NCI-H460 (cell line): ENCODE results near the gene KRABD2.
"Not testable (repeated sequence)": the region's sequence is repeated elsewhere in the genome, so short reads cannot be mapped to it uniquely, and the experiment has no call there.

Source experiments
- DNase-seq: peaks from one replicate; pipeline ENCODE4 v3.0.0-alpha.2; 2016; ENCODE audit warnings: low read depth; ENCODE audit errors: extremely low read depth

KRABD2 gene

DNA sequence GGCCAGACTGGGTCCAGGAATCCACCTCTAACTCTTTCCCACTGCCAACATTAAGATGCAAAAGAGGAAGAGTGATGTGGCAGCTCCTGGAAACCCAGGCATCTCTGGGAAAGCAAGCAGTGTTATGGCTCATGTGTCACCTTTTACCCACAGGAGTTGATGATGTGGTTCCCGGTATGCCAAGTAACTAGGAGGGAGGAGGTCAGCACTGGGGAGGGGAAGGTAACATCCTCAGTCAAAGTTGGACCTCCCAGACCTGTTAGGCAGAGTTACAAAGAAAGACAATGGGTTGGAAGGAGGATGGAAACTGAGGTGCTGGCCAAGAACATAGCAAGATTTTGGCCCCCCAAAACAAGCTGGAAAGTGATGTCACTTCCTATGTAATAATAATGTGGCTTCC is 11.4 kb downstream of the KRABD2 start:
- no peak for DNase-seq

DNA sequence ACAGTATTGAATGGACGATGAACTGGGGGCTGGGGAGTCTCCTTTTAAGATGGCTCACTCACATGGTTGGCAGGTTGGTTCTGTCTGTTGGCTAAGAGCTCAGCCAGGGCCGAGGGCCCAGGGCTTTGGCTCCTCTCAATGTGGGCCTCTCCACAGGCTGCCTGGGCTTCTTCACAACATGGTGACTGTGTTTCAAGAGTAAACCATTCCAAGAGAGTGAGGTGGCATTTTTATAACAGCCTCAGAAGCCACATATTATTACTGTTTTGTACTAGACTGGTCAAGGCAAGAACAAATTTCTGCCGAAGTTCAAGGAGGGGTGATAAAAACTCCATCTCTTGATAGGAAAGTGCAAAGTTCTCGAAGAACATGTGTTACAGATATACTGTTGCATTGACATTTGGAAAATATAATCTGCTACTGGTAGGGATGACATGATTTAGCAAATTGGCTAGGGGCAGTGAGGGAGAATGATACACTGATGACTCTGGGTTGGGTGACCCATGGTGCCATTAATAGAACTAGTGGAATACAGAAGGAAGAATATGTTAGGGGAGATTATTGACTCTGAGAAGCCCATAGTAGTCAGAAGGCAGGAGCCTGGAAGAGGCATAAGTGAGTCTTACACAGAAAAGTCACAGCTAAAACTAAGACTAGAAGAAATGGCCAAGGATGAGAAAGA is 13.7 kb downstream of the KRABD2 start:
- DNase-seq, result no peak

DNA sequence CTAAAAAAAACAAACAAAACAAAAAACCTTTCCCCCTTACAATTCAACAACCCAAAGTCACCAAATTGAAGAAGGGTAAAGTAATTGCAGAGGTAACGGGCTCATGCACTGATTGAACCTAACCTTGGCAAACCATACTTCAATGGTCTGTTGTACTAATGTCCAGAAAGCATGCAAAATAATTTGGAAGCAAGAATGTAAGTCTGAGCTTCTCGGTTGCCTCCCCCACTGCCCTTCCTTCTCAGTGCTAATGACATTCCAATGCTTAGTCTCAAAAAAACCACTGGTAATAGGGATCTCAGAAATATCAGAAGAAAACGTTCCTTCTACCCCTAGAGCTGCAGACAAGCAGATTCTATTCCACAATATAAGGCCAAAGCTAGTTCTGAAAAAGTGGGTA is 15.8 kb downstream of the KRABD2 start:
- no peak for DNase-seq

DNA sequence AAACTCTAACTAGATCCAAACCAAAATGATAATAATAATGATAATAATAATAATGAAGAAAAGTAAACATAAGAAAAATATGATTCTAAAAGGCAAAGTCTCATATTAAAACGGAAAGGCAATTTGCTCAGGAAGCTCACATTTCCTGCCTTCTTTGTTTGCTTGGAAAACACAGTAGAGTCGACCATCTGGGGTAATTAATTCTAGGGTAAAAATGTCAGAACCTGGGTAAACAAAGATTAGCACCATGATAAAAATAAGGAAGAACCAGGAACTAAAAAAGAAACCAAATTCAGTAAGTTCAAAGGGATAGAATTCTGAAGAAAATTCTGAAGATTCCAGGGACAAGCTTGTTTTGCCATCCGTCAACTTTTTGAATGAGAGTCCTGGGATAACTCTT is 16.2 kb downstream of the KRABD2 start:
- DNase-seq, result no peak

DNA sequence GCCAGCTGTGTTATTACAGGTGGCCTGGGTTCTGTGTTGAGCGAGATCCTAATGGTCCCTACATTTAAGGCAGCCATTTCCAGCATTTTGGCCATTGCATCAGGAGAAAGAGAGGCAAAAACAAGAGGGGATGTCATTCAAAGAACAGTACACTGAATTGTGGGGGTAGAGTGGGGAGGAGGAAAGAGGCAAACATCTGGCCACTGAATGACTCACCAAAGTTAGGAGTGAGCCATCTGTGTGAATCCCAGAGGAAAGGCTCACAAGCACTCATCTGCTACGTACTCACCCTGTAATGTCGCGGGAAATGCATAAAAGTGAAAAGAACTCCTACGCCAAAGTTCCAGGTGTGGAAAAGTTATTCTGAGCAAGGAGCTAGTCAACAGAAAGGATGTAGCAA is 16.7 kb downstream of the KRABD2 start:
- DNase-seq, result no peak

DNA sequence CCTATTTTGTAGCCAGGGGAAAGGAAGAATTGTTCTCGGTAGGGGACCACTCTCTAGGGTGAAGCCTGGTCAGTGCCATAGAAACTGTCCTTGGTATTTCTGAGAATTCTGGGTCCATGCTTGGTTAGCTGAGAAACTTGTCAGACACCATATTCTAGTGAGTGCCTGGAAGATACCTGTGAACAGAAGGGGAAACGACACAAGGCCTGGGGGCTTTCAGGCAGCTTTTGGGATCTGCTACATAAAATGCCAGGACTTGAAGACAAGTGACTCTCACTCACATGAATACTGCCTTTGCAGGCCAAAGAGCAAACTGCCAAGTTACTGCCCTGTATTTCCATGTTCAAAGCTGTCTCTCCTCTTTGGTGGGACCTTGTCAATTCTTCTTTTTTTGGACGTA is 18.6 kb downstream of the KRABD2 start:
- no peak for DNase-seq

DNA sequence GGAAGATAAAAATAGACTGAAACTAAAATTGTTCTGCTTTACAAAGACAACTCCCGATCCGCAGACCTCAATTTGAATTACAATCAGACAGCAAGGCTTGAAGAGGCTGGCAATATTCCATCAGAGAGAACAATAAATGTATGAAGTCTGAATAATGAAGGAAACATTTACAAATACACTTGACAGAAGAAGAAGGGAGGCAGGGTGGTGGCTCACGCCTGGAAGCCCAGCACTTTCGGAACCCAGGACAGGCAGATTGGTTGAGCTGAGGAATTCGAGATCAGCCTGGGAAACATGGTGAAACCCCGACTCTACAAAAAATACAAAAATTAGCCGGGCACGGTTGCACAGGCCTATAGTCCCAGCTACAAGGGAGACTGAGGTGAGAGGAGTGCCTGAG is 22.3 kb downstream of the KRABD2 start:
- no peak for DNase-seq

DNA sequence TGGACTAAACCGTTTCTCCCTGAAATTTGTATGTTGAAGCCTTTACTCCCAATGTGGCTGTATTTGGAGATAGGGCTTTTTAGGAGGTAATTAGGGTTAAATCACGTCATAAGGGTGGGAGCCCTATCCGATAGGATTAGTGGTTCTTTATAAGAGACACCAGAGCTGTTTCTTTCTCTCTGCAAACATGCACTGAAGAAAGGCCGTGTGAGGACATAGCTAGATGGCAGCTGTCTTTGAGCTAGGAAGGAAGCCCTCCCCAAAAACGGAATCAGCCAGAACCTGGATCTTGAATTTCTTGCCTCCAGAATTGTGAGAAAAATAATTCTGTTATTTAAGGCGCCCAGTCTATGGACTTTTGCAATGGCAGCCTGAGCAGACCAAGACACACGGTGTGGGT is 22.8 kb downstream of the KRABD2 start:
- DNase-seq, result no peak

DNA sequence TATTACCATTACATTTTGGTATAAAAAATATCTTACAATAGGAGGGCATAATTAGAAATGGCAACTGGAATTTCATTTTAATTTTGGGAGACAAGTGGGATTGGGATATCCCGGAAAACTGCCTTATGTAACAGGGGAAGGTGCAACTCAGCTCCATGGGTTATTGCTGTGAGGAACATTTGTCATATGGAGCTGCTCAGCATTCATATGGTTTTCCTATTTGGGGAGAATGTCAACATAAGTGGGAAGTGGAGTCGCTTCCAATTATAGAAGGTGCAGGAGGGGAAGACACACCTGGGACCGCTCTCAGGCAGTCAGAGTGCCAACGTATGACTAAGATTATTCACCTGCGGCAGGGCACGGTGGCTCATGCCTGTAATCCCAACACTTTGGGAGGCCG is 26.2 kb downstream of the KRABD2 start:
- DNase-seq, result no peak

DNA sequence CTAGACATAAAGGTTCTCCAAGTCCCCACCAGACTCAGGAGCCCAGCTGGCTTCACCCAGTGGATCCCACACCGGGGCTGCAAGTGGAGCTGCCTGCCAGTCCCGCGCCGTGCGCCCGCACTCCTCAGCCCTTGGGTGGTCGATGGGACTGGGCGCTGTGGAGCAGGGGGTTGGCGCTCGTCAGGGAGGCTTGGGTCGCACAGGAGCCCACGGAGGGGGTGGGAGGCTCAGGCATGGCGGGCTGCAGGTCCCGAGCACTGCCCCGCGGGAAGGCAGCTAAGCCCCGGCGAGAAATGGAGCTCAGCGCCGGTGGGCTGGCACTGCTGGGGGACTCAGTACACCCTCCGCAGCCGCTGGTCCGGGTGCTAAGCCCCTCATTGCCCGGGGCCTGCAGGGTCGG is 29.5 kb downstream of the KRABD2 start:
- not testable (repeated sequence) for DNase-seq

DNA sequence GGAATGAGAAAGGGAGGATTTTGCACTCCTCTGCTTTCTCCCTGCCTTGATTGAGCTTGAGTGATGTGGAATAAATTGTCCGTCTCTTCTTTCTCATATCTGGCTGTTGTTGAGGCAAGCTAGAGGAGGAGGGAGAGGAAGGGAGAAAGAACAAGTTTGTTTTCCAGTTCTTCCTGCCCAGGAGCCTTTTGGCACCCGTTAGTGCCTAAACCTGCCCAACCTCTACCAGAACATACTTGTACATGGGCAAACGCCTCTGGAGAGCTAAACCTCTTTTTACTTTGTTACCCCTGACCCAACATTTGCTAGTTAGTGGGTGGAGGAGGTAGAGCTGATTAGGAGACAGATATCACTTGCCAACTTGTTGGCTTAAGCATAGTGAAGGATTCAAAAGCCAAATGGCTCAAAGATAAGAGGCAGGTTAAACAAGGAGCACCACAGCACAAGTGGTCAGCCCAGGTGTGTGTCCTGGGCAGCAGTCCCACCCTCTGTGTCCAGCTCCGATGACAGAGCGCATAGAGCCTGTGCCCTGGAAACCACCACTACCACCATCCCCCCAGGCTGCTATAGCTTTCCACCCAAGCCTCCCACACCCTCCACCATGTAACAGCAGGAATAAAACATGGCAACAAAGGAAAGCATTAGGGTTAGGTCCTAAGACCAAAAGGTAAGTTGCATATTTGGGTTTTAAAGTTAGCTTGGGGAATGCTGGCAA is 30.4 kb downstream of the KRABD2 start:
- DNase-seq, result no peak

DNA sequence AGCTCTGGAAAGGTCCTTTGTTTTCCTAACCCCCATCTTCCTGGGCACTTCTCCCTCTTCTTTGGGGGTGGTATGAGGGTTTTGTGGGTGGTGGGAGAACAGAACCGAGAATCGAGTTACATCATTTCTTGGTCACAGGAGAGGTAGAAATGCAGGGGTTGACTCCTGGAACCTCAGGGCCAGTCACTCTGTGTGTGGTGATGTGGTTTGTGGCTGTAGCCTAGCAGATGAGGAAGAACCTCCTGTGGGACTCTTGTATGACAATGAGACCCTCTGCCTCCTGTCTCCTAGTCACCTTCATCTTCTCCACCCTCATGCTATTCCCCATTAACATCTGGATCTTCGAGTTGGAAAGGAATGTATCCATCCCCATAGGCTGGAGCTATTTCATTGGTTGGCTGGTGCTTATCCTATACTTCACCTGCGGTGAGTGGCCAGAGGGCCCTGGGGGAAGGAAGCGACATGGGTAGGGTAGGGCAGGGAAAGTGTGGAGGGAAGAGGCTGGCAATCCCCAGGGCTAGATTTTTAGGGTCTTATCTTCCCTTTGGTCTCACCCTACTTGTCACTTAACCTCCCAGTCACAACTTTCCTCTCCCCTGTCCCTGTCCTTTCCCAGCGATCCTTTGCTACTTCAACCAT is 31.3 kb downstream of the KRABD2 start:
- DNase-seq, result no peak

DNA sequence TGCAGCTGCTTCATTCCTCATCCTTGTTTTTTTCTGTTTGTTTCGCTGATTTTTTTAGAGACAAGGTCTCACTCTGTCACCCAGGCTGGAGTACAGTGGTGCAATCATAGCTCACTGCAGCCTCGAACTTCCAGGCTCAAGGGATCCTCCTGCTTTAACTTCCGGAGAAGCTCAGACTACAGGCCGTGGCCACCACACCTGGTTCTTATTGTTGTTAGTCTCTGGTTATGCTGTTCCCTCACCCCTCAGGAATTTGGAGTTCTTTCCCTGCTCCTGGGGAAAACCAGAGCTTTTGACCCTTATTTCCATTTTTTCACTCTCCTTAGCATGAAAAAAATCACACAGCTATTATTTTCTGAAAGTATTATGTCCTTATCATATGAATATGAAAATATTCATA is 35.0 kb downstream of the KRABD2 start:
- no peak for DNase-seq

DNA sequence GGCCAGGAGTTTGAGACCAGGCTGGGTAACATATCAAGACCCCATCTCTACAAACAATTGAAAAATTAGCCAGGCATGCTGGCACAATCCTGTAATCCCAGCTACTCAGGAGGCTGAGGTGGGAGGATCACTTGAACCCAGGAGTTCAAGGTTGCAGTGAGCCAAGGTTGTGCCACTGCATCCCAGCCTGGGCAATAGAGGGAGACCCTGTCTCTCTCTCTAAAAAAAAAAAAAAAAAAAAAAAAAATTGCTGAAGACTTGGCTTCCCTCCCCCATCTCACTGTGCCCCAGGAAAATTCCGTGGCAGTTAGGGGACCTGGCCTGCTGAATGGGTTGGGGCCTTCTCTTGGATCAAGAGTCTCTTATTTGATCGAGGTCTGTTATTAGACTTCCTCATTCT is 37.0 kb downstream of the KRABD2 start, which contains the start of gene ODF4:
Gene ODF4 (plus strand): TSS at position 301 of the 400 bp plus-strand sequence. CDS start 212 bp downstream, outside the sequence.
- DNase-seq, result no peak

DNA sequence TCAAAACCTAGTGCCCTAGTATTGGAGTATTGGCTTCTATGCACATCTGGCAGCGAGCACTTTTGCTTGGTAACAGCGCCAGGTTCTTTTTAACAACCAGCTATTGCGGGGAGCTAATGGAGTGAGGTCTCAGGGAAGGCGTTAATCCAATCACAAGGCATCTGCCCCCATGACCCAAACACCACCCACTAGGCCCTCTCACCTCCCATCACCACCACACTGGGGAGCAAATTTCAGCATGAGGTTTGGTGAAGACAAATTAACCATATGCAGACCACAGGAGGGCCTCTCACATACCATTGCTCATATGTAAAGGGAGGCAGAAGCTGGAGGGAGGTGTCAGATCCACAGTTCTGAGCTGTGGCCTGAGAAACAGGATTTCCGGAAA is 37.8 kb downstream of the KRABD2 start:
- no peak for DNase-seq

DNA sequence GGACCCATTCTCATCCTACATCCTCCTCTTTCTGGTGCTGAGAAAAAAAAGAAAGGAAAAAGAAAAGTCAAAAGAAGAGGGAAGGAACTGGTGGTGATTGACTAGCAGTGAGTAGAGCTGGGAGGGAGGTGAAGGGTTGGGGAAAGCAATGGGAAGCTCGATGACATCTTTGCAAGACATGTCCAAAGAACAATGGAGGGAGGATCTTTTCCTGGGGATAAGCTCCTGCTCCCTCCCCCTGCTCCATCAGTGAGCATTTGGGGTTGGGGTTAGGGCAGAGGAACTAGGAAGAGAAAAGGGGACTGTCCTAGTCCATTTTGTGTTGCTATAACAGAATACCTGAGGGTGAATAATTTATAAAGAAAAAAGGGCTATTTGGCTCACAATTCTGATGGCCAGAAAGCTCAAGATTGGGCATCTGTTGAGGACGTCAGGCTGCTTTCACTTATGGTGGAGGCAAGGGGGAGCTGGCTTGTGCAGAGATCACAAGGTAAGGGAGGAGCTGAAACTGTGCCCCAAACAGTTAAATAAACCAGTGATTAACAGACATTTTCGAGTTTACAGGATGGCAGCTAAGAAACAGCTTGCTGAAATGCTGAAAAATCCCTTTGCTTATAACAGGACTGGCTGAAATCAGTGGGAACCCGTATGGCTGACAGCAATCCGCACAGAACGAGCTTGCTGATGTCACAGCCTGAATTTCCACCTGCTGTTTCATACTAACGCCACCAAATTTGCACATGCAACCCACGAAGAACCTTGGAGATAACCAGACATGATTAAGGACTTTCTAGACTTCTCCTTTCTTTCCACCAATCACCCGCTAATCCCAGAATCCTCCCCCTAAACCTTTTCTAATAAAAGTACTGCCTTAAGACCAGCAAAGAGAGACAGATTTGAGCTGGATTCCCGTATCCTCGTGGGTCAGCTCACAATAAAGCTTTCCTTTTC is 38.4 kb downstream of the KRABD2 start:
- no peak for DNase-seq

DNA sequence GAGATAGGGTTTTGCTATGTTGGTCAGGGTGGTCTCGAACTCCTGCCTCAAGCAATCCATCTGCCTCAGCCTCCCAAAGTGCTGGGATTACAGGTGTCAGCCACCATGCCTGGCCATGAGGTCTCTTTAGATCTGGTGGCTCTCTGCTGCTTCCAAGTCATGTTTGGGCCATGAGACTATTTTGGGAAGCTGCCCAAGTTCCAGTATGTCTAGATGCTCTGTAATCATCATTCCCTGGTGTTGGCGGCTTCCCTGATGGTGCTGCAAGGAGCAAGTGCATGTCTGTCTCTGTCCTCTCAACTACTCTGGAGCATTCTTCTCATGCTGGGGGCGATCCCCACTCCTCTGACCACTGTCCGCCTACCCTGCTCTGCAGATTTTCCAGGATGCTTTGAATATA is 43.2 kb downstream of the KRABD2 start:
- DNase-seq, result no peak

DNA sequence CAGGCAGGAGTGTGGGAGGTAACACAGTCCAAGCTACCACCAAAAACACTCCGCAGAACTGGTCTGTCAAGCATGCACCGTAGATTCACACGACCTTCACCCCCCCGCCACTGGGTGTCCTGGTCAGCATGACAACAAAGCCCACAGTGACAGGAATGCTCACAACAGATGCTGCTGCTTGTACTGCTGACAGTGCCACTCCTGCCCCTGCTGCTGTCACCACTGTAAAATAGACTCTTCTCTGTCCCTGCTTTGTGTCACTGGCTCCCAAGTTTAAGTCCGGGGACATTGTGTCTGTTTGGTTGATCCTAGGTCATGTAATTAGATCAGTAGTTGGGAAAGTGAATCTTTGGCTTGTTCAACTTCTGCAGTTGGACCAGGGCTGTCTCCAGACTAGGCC is 43.8 kb downstream of the KRABD2 start:
- DNase-seq, result no peak

DNA sequence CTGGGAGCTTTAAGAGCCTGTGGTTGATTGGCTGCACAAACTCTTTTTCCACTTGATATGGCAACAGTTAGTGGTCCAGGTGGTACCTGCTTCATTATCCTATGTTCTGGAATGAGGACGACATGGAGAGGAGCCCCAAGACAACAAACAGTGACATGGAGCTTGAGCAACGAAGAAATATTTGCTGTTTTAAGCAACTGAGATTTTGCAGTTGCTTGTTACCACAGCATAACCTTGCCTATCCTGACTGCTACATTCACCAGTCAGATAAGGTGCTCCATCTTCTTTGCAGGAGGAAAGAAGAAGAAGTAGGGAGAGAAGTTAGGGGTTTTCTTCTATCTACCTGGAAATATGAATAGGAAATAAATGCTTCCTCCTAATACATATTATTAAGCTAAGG is 44.4 kb downstream of the KRABD2 start:
- no peak for DNase-seq

DNA sequence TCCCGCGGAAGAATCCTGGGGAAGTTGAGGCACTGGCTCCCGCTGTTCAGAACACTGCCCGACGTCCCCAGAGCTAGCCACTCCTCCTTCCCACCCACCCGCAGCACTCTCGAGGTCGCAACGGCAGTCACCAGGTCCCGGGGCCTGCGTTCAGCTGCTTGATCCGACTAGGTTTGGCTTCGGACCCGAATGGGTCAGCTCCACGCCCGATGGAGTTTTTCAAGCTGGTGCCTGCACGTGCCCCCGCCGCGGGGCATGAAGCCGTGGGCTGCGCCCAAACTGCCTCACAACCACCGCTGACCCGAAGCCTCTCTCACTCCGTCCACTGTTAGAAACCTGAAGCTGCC is 49.2 kb downstream of the KRABD2 start:
- DNase-seq, result no peak
